Stromal cell of bone marrow (primary cell): Measurements from ENCODE around the gene P3R3URF.

Experiments used
- DNase-seq: peaks from one replicate; pipeline ENCODE4 v3.0.0-alpha.2; 2012; ENCODE audit warnings: low read depth

The P3R3URF gene

GRCh38 chr1:46131712-46132528 lies 44.4 kb downstream of the P3R3URF start:
- DNase-seq = no peak

- no peak for DNase-seq
Measured at GRCh38 chr1:46131093-46131492, 45.2 kb downstream of the P3R3URF start.

- no peak for DNase-seq
Measured at GRCh38 chr1:46130606-46131005, 45.7 kb downstream of the P3R3URF start.

- no peak for DNase-seq
Measured at GRCh38 chr1:46130121-46130520, 46.2 kb downstream of the P3R3URF start.

- no peak for DNase-seq
Measured at GRCh38 chr1:46128344-46128743, 47.9 kb downstream of the P3R3URF start.
